NB4 (cell line): ENCODE results near the gene TBC1D9.

Experiments used
- CTCF ChIP-seq: IDR thresholded peaks from one replicate; pipeline ENCODE4 v1.5.1; 2012; ENCODE audit warnings: low read depth, low read length
- MAX ChIP-seq: IDR thresholded peaks from 2 replicates; pipeline ENCODE4 v1.6.1; 2011; ENCODE audit warnings: low read depth, low read length
- MYC ChIP-seq: IDR thresholded peaks from 2 replicates; pipeline ENCODE4 v1.6.1; 2011; ENCODE audit warnings: low read depth, low read length
- POLR2A ChIP-seq: IDR thresholded peaks from 2 replicates; pipeline ENCODE4 v1.6.1; 2011; ENCODE audit warnings: mild to moderate bottlenecking; ENCODE audit not compliant: insufficient read length; ENCODE audit errors: extremely low read depth

GRCh38 chr4:140654495-140654814 lies 101.7 kb downstream of the TBC1D9 start:
- TF ChIP-seq CTCF (no peak), POLR2A (no peak), MAX (no peak), MYC (no peak)
